Cardiac muscle cell (in vitro differentiated cells and primary cell): ENCODE results near the gene ALOX5. TPM values are rescaled to one million over a fixed set of nuclear protein-coding genes. Genes with fewer than 3 reads are reported as not detected.

Experiments used
- DNase-seq, 2 donors: peaks; one replicate each; pipeline versions ENCODE4 v3.0.0 to v3.0.0-alpha.2; 2010 to 2017; ENCODE audit warnings: low read depth in 1 of 2, low spot score in 1 of 2
- H3K27ac ChIP-seq: fragments of 200-600 bp; sonication (generic); 2 replicates; pipeline ENCODE4 v1.5.1; 2016
- H3K27me3 ChIP-seq: fragments of 200-600 bp; sonication (generic); 2 replicates; pipeline ENCODE4 v1.6.0; 2016; ENCODE audit warnings: control low read depth
- H3K36me3 ChIP-seq: fragments of 200-600 bp; sonication (generic); 2 replicates; pipeline ENCODE4 v1.5.1; 2016; ENCODE audit warnings: control low read depth
- H3K4me1 ChIP-seq: fragments of 200-600 bp; sonication (generic); 2 replicates; pipeline ENCODE4 v1.8.1; 2017; ENCODE audit warnings: low read depth, mild to moderate bottlenecking, mixed run types
- H3K4me3 ChIP-seq: fragments of 200-600 bp; sonication (generic); 2 replicates; pipeline ENCODE4 v1.5.1; 2016; ENCODE audit warnings: mild to moderate bottlenecking
- H3K9me3 ChIP-seq: fragments of 200-600 bp; sonication (generic); 2 replicates; pipeline ENCODE4 v1.5.1; 2017; ENCODE audit warnings: low read depth, mild to moderate bottlenecking, control low read depth
- CTCF ChIP-seq: IDR thresholded peaks from 2 replicates; pipeline ENCODE4 v1.5.1; 2012; ENCODE audit warnings: low read depth, mild to moderate bottlenecking, low read length
- polyA plus RNA-seq: library from polyadenylated mRNA; unstranded; fragments of >200 nt; fragmentation: Nextera tagmentation; extraction: Ambion mirVana; gene quantifications from 2 replicates; pipeline ENCODE4 v1.2.1, GENCODE V29; 2016
- total RNA-seq: library from RNA; depleted of rRNA; stranded (reverse); fragments of >200 nt; gene quantifications from 2 replicates; pipeline ENCODE4 v1.2.3, GENCODE V29; 2016

ALOX5 gene
- total and polyA plus RNA-seq, 2 experiments from 2014 or later, result 0.06 to 0.48 TPM

GRCh38 chr10:45420453-45421192, 46.6 kb downstream of the ALOX5 start:
- DNase-seq, result peak in 1 of 2 donors; percentile 75
- peaks cover 3% of the 10 kb centered on the region for H3K27me3 ChIP-seq
- no peaks in the 10 kb centered on the region for H3K9me3 ChIP-seq
- no peak overlapping the region for H3K4me3 ChIP-seq
- H3K4me1 ChIP-seq, result no peaks in the 10 kb centered on the region
- no peak for TF ChIP-seq CTCF
- H3K27ac ChIP-seq, result no peak overlapping the region
- H3K36me3 ChIP-seq, result no peaks in the 10 kb centered on the region

- Histone ChIP-seq H3K27me3 (peaks cover 3% of the 10 kb centered on the region), H3K27ac (no peak overlapping the region), H3K36me3 (no peaks in the 10 kb centered on the region), H3K9me3 (no peaks in the 10 kb centered on the region), H3K4me1 (no peaks in the 10 kb centered on the region), H3K4me3 (no peak overlapping the region)
- DNase-seq, result no peak
- TF ChIP-seq CTCF, result no peak
Observed at GRCh38 chr10:45421221-45422097, 47.4 kb downstream of the ALOX5 start.

DNA sequence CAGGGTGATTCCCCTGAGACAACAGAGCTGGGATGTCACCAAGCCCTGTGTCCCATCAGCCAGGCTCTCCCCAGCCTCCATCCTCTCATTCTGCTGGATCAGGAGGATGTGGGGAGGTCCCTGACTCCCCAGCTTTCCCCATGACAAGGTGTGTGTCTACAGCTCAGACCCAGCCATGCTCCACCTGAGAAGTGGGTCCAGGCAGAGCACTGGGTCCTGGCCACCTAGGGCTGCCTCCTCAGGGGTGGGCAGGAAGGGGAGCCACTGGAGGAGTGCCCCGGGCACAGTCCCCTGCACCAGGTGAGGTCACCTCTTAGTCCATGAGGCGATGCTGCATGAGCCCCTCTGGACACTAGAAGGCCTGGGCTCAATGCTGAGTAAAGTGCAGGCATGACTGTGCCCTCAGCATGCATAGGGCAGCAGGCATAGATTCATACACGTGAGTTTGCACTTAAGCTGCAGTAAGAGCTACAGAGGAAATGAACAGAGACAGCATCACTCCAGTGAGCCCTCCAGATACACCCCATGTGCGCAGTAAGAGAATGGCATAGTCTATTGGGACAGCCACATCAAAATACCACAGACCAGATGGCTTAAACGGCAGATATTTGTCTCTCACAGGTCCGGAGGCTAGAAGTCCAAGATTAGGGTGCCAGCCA, 48.3 kb downstream of the ALOX5 start:
- Histone ChIP-seq H3K4me1 (no peaks in the 10 kb centered on the region), H3K27me3 (peaks cover 3% of the 10 kb centered on the region), H3K9me3 (no peaks in the 10 kb centered on the region), H3K36me3 (no peaks in the 10 kb centered on the region), H3K27ac (no peak overlapping the region), H3K4me3 (no peak overlapping the region)
- no peak for DNase-seq
- TF ChIP-seq CTCF, result no peak

GRCh38 chr10:45422866-45423659, 49.0 kb downstream of the ALOX5 start:
- Histone ChIP-seq H3K4me1 (no peaks in the 10 kb centered on the region), H3K9me3 (no peaks in the 10 kb centered on the region), H3K4me3 (no peak overlapping the region), H3K27me3 (peaks cover 3% of the 10 kb centered on the region), H3K36me3 (no peaks in the 10 kb centered on the region), H3K27ac (no peak overlapping the region)
- no peak for TF ChIP-seq CTCF
- DNase-seq, result no peak

GRCh38 chr10:45423976-45424499, 50.0 kb downstream of the ALOX5 start:
- no peaks in the 10 kb centered on the region for H3K4me1 ChIP-seq
- DNase-seq, result no peak
- no peak overlapping the region for H3K4me3 ChIP-seq
- H3K36me3 ChIP-seq, result no peaks in the 10 kb centered on the region
- H3K27ac ChIP-seq, result no peak overlapping the region
- no peaks in the 10 kb centered on the region for H3K9me3 ChIP-seq
- H3K27me3 ChIP-seq, result no peaks in the 10 kb centered on the region
- TF ChIP-seq CTCF, result no peak
